Measurements from ENCODE around the gene UBTD2. TPM values are rescaled to one million over a fixed set of nuclear protein-coding genes. Genes with fewer than 3 reads are reported as not detected.

Gene UBTD2
- total RNA-seq, 1 donor from 2014 or later = 47.5 TPM

DNA sequence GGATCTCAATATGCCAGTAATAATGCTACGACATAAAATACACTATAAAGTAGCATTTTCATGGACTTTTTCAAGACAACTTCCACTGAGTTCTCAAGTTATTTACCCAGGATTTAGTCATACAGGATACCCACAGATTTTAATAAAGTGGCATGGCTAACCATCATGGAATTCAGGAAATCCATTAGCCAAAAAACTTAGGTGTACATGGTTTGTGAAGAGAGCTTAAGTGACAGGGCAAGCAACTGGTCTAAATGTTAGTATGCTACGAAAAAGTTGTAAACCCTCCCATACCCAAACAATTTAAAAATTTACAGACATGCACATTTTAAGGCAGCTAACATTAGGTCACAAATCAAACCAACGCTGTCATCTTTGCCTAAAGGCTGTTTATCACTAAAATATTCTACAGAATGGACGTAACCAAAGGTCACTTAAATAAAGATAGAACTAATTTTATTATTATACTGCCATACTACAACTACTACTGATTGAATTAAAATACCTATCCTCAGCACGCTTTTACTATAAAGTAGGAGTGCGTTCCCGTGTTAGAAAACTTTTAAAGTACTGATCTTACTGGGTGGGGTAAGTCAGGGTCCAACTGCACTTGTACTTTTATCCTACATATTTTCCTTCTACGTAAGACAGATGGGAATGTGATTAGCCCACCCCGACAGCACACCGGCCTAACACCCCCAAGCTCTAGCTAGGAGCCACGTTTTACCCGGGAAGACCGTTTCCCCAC, 1.1 kb downstream of the UBTD2 start:
- peak overlapping the region; percentile 88 for H3K27ac Mint-ChIP-seq (ENCODE audit: unreplicated experiment)
- TF ChIP-seq, protein P1, sequence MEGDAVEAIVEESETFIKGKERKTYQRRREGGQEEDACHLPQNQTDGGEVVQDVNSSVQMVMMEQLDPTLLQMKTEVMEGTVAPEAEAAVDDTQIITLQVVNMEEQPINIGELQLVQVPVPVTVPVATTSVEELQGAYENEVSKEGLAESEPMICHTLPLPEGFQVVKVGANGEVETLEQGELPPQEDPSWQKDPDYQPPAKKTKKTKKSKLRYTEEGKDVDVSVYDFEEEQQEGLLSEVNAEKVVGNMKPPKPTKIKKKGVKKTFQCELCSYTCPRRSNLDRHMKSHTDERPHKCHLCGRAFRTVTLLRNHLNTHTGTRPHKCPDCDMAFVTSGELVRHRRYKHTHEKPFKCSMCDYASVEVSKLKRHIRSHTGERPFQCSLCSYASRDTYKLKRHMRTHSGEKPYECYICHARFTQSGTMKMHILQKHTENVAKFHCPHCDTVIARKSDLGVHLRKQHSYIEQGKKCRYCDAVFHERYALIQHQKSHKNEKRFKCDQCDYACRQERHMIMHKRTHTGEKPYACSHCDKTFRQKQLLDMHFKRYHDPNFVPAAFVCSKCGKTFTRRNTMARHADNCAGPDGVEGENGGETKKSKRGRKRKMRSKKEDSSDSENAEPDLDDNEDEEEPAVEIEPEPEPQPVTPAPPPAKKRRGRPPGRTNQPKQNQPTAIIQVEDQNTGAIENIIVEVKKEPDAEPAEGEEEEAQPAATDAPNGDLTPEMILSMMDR (IDR thresholded peaks at IDR 0.05) = no peak
- no peaks in the 10 kb centered on the region for H3K27me3 Mint-ChIP-seq (ENCODE audit: unreplicated experiment)
- peaks cover 8% of the 10 kb centered on the region for H3K36me3 Mint-ChIP-seq (ENCODE audit: unreplicated experiment)
- no peaks in the 10 kb centered on the region for H3K9me3 Mint-ChIP-seq (ENCODE audit: unreplicated experiment)
- H3K4me1 Mint-ChIP-seq (ENCODE audit: unreplicated experiment) = peaks cover 45% of the 10 kb centered on the region
- peak overlapping the region; percentile 94 for H3K4me3 Mint-ChIP-seq (ENCODE audit: unreplicated experiment)
- DNase-seq (ENCODE audit: extremely low spot score, unreplicated experiment) = no peak

DNA sequence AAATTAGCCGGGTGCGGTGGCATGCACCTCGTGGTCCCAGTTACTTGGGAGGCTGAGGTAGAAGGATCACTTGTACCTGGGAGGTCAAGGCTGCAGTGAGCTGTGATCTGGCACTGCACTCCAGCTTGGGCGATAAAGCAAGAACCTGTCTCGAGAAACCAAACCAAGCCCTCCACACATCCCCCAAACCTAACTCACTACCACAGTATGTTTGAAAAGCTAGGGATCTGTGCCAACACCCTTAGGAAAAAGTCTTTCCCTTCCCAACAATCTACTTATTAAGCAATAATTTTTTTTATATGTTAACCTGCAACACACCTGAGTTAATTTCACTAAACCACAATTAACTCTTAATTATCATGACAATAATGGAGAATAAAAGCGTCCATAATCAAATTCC, 2.2 kb downstream of the UBTD2 start:
- Mint-ChIP-seq H3K27me3 (ENCODE audit: unreplicated experiment) (no peaks in the 10 kb centered on the region), H3K36me3 (ENCODE audit: unreplicated experiment) (peaks cover 14% of the 10 kb centered on the region), H3K27ac (ENCODE audit: unreplicated experiment) (peak overlapping the region; percentile 88), H3K9me3 (ENCODE audit: unreplicated experiment) (no peaks in the 10 kb centered on the region), H3K4me1 (ENCODE audit: unreplicated experiment) (peaks cover 54% of the 10 kb centered on the region), H3K4me3 (ENCODE audit: unreplicated experiment) (peak overlapping the region; percentile 94)
- TF ChIP-seq, protein P1 (IDR thresholded peaks at IDR 0.05) = no peak
- no peak for DNase-seq (ENCODE audit: extremely low spot score, unreplicated experiment)

DNA sequence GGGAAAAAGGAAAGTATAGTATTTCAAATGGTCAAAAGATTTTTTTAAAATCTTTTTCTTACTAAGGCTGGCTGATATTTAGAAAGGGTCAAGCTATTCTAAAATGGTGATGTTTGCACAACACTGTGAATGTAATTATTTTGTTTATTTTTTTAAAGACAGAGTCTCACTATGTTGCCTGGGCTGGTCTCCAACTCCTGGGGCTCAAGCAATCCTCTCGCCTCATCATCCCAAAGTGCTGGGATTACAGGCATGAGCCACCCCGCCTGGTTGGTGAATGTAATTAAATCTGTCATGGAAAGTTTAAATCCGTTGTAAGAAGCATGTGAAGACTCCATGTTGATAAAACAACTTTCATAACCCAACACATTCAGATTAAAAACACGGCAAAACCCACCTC, 2.6 kb downstream of the UBTD2 start:
- no peak for DNase-seq (ENCODE audit: extremely low spot score, unreplicated experiment)
- Mint-ChIP-seq H3K4me3 (ENCODE audit: unreplicated experiment) (peak overlapping the region; percentile 94), H3K36me3 (ENCODE audit: unreplicated experiment) (peaks cover 17% of the 10 kb centered on the region), H3K27ac (ENCODE audit: unreplicated experiment) (peak overlapping the region; percentile 88), H3K27me3 (ENCODE audit: unreplicated experiment) (no peaks in the 10 kb centered on the region), H3K9me3 (ENCODE audit: unreplicated experiment) (no peaks in the 10 kb centered on the region), H3K4me1 (ENCODE audit: unreplicated experiment) (peaks cover 58% of the 10 kb centered on the region)
- TF ChIP-seq, protein P1 (IDR thresholded peaks at IDR 0.05) = no peak

DNA sequence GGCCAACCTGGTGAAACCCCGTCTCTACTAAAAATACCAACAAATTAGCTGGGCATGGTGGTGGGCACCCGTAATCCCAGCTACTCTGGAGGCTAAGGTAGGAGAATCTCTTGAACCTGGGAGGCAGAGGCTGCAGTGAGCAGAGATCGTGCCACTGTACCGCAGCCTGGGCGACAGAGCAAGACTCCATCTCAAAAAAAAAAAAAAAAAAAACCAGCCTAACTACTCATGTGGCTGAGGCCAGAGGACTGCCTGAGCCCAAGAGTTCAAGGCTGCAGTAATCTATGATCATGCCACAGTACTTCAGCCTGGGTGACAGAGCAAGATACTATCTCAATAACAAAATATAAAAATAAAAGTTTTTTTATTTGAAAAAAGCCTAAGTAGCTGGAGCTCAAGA, 3.2 kb downstream of the UBTD2 start:
- TF ChIP-seq, protein P1 (IDR thresholded peaks at IDR 0.05) = no peak
- Mint-ChIP-seq H3K36me3 (ENCODE audit: unreplicated experiment) (peaks cover 17% of the 10 kb centered on the region), H3K4me3 (ENCODE audit: unreplicated experiment) (no peak overlapping the region), H3K27me3 (ENCODE audit: unreplicated experiment) (no peaks in the 10 kb centered on the region), H3K27ac (ENCODE audit: unreplicated experiment) (peak overlapping the region; percentile 88), H3K9me3 (ENCODE audit: unreplicated experiment) (no peaks in the 10 kb centered on the region), H3K4me1 (ENCODE audit: unreplicated experiment) (peaks cover 64% of the 10 kb centered on the region)
- DNase-seq (ENCODE audit: extremely low spot score, unreplicated experiment) = no peak

DNA sequence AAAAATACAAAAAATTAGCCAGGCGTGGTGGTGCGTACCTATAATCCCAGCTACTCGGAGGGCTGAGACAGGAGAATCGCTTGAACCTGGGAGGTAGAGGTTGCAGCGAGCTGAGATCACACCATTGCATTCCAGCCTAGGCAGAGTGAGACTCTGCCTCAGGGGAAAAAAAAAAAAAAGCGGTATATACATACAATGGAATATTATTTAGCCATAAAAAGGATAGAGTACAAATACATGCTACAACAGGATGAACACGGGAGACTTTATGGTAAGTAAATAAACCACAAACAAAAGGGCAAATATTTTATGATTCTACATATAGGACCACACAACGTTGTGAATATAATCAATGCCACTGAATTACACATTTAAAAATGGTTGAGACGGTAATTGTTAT, 5.2 kb downstream of the UBTD2 start:
- Mint-ChIP-seq H3K27me3 (ENCODE audit: unreplicated experiment) (no peaks in the 10 kb centered on the region), H3K4me1 (ENCODE audit: unreplicated experiment) (peaks cover 63% of the 10 kb centered on the region), H3K36me3 (ENCODE audit: unreplicated experiment) (peaks cover 20% of the 10 kb centered on the region), H3K27ac (ENCODE audit: unreplicated experiment) (no peak overlapping the region), H3K9me3 (ENCODE audit: unreplicated experiment) (no peaks in the 10 kb centered on the region), H3K4me3 (ENCODE audit: unreplicated experiment) (no peak overlapping the region)
- no peak for DNase-seq (ENCODE audit: extremely low spot score, unreplicated experiment)
- TF ChIP-seq, protein P1 (IDR thresholded peaks at IDR 0.05) = no peak

Measured in osteocyte (in vitro differentiated cells).